K562 (cell line): ENCODE data around the gene CRAT. TPM values are rescaled to one million over a fixed set of nuclear protein-coding genes. Genes with fewer than 3 reads are reported as not detected.

Experiments
- ARHGAP35 ChIP-seq: fragments of 450-650 bp; IDR thresholded peaks from 2 replicates; pipeline ENCODE4 v1.6.1; 2018; ENCODE audit not compliant: partially characterized antibody
- E4F1 ChIP-seq: fragments of 250-450 bp; sonication (Bioruptor Pico); IDR thresholded peaks from 2 replicates; pipeline ENCODE4 v1.5.0; 2021; ENCODE audit warnings: mild to moderate bottlenecking, borderline replicate concordance
- GTF2F1 ChIP-seq: IDR thresholded peaks from 2 replicates; pipeline ENCODE4 v1.6.1; 2011; ENCODE audit warnings: low read depth, low read length, improper control_type of control experiment
- HMG20A ChIP-seq: fragments of 450-650 bp; formaldehyde crosslinking; conservative IDR thresholded peaks from 2 replicates; pipeline ENCODE4 v1.4.0; 2020; ENCODE audit warnings: mild to moderate bottlenecking, mixed read lengths
- LARP7 ChIP-seq: fragments of 450-650 bp; IDR thresholded peaks from 2 replicates; pipeline ENCODE4 v1.6.1; 2016
- MIER1 ChIP-seq: fragments of 450-650 bp; IDR thresholded peaks from 2 replicates; pipeline ENCODE4 v1.6.1; 2016; ENCODE audit warnings: antibody characterized with exemption, mild to moderate bottlenecking, low read depth
- PRPF4 ChIP-seq: fragments of 200-400 bp; formaldehyde crosslinking; IDR thresholded peaks from one replicate; pipeline ENCODE4 v1.6.1; 2017; ENCODE audit warnings: low read length, low read depth, mild to moderate bottlenecking; ENCODE audit not compliant: insufficient read depth, poor library complexity, severe bottlenecking
- RREB1 ChIP-seq: fragments of 250-450 bp; sonication (Bioruptor Pico); IDR thresholded peaks from 2 replicates; pipeline ENCODE4 v1.4.0; 2020
- SRSF7 ChIP-seq: fragments of 200-400 bp; formaldehyde crosslinking; optimal IDR thresholded peaks from 2 replicates; pipeline ENCODE3; 2017; ENCODE audit warnings: mild to moderate bottlenecking, low read depth, low read length
- YBX1 ChIP-seq: fragments of 450-650 bp; IDR thresholded peaks from 2 replicates; pipeline ENCODE4 v1.7.1; 2016; ENCODE audit warnings: mild to moderate bottlenecking
- ZEB2 ChIP-seq: fragments of 450-650 bp; IDR thresholded peaks from 2 replicates; pipeline ENCODE4 v1.6.1; 2016
- ZNF609 ChIP-seq: sonication (generic); formaldehyde crosslinking; IDR thresholded peaks from 2 replicates; pipeline ENCODE4 v1.8.1; 2023; ENCODE audit warnings: missing genetic modification reagents, mild to moderate bottlenecking, borderline replicate concordance
- polyA plus RNA-seq, 8 experiments: library from polyadenylated mRNA; depleted of rRNA in 4 of 8; stranded (reverse) in 5 of 8; unstranded in 3 of 8; fragments of >200 nt; fragmentation: Nextera tagmentation in 2 of 8; fragmentation: Illumina TruSeq in 1 of 8; extraction: Ambion mirVana in 2 of 8; extraction: Trizol in 1 of 8; gene quantifications; 2 replicates each; pipeline versions ENCODE4 v1.2.1 to v1.2.3, GENCODE V29; 2011 to 2014; ENCODE audit warnings: inconsistent platforms in 1 of 8, missing spikeins in 1 of 8
- total RNA-seq, 7 experiments: library from RNA; depleted of rRNA in 6 of 7; stranded (reverse); fragments of >200 nt in 6 of 7; fragmentation: Illumina TruSeq in 2 of 7; extraction: Trizol in 2 of 7; gene quantifications; 2 replicates each; pipeline versions ENCODE4 v1.2.1 to v1.2.3, GENCODE V29; 2011 to 2021; ENCODE audit warnings: low replicate concordance in 1 of 7
- TF ChIP-seq, protein P1 (sequence below): sonication (generic); formaldehyde crosslinking; IDR thresholded peaks from 2 replicates; pipeline ENCODE4 v1.8.0; 2022; ENCODE audit warnings: missing genetic modification reagents, mild to moderate bottlenecking, borderline replicate concordance

The CRAT gene
- total and polyA plus RNA-seq, 9 of the 15 experiments (the other 6 are each of a cell fraction or from before 2014, with no cell fraction given), result 0.20 to 13.8 (median 5.4) TPM

DNA sequence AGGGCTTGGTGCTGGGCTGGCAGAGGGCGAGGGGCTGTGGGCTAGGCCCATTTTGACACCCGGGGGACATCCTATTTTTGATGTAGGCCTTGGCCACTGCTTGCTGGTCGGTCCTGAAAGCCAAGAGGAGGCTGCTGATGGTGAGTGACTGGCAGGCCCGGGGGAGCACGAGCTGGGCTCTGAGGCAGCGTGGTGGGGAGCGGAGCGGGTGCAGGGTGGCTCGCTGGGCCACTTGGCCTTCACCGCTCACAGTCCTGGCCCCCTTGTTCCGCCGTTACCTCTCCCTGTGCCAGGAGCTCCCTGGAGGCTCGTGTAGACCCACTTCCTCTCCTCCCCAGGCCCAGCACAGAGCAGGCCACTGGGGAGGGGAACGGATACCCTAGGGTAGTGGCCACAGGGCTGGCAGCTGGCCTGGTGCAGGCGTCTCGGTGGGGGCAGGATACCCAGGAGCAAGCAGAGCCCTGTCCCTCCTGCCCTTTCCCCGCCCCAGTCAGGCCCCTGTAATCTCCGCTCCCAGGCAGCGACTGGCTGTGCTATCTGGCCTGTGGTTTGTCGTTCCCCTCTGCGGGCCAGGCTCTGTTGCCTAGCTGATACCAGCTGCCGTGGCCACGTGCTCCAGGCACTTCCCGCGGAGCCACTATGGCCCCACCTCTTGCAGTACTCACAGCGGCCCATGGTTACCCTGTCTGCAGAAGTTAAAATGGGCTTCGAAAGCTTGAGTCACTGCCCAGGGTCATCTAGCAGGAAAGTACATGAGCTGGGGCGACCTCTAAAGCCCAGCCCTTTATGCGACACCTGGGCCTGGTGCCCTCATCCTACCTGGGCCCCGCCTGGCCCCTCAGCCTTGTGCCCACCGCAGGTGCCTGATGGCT is 41.4 kb downstream of the CRAT start (continued):
- TF ChIP-seq RREB1 (CRISPR knock-in tag) (peak; percentile 60; the same call in 1 of the 2 replicates), YBX1 (no peak), ZEB2 (0 out of 2 replicates have a peak, but pooled peaks have one; percentile 45), MIER1 (no peak; the same call in 1 of the 2 replicates), ZNF609 (peak; percentile 99), SRSF7 (no peak), HMG20A (CRISPR knock-in tag) (no peak), PRPF4 (no peak), GTF2F1 (peak; percentile 60; the same call in 1 of the 2 replicates), ARHGAP35 (no peak), LARP7 (no peak), E4F1 (no peak)
- TF ChIP-seq, protein P1, sequence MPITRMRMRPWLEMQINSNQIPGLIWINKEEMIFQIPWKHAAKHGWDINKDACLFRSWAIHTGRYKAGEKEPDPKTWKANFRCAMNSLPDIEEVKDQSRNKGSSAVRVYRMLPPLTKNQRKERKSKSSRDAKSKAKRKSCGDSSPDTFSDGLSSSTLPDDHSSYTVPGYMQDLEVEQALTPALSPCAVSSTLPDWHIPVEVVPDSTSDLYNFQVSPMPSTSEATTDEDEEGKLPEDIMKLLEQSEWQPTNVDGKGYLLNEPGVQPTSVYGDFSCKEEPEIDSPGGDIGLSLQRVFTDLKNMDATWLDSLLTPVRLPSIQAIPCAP (CRISPR knock-in tag), result no peak
